K562 (cell line): ENCODE data around the gene ATP9A. TPM values are rescaled to one million over a fixed set of nuclear protein-coding genes. Genes with fewer than 3 reads are reported as not detected.

Experiments used
- ARID1B ChIP-seq: fragments of 450-650 bp; IDR thresholded peaks from 2 replicates; pipeline ENCODE4 v1.6.1; 2016; ENCODE audit warnings: antibody characterized with exemption, mild to moderate bottlenecking, inconsistent platforms
- IRF2 ChIP-seq: sonication (generic); formaldehyde crosslinking; IDR thresholded peaks from 2 replicates; pipeline ENCODE4 v1.8.1; 2022; ENCODE audit warnings: mild to moderate bottlenecking, missing genetic modification reagents
- NONO ChIP-seq, 2 experiments: fragments of 200-400 bp in 1 of 2; fragments of 450-650 bp in 1 of 2; formaldehyde crosslinking in 1 of 2; IDR thresholded peaks; 2 replicates each; pipeline ENCODE4 v1.6.1; 2017; ENCODE audit warnings: low read depth in 2 of 2, mild to moderate bottlenecking in 2 of 2, moderate library complexity in 2 of 2, low read length in 1 of 2
- RAD51 ChIP-seq: fragments of 450-650 bp; IDR thresholded peaks from 2 replicates; pipeline ENCODE4 v1.7.1; 2016; ENCODE audit warnings: low read depth, mild to moderate bottlenecking, borderline replicate concordance
- TARDBP ChIP-seq: fragments of 450-650 bp; IDR thresholded peaks from 2 replicates; pipeline ENCODE4 v1.6.1; 2016
- ZNF134 ChIP-seq: fragments of 250-450 bp; sonication (Bioruptor Pico); conservative IDR thresholded peaks from 2 replicates; pipeline ENCODE4 v1.4.0; 2020
- polyA plus RNA-seq, 8 experiments: library from polyadenylated mRNA; depleted of rRNA in 4 of 8; stranded (reverse) in 5 of 8; unstranded in 3 of 8; fragments of >200 nt; fragmentation: Nextera tagmentation in 2 of 8; fragmentation: Illumina TruSeq in 1 of 8; extraction: Ambion mirVana in 2 of 8; extraction: Trizol in 1 of 8; gene quantifications; 2 replicates each; pipeline versions ENCODE4 v1.2.1 to v1.2.3, GENCODE V29; 2011 to 2014; ENCODE audit warnings: inconsistent platforms in 1 of 8, missing spikeins in 1 of 8
- total RNA-seq, 7 experiments: library from RNA; depleted of rRNA in 6 of 7; stranded (reverse); fragments of >200 nt in 6 of 7; fragmentation: Illumina TruSeq in 2 of 7; extraction: Trizol in 2 of 7; gene quantifications; 2 replicates each; pipeline versions ENCODE4 v1.2.1 to v1.2.3, GENCODE V29; 2011 to 2021; ENCODE audit warnings: low replicate concordance in 1 of 7
- TF ChIP-seq, protein P1 (sequence below), 2 experiments: fragments of 450-650 bp in 1 of 2; sonication (generic) in 1 of 2; formaldehyde crosslinking in 1 of 2; IDR thresholded peaks; 2 replicates each; pipeline versions ENCODE4 v1.7.1 to v1.9.0; 2016 to 2022; ENCODE audit warnings: inconsistent platforms in 1 of 2, mild to moderate bottlenecking in 1 of 2, missing genetic modification reagents in 1 of 2
- TF ChIP-seq, protein P2 (sequence below): sonication (generic); formaldehyde crosslinking; IDR thresholded peaks from 2 replicates; pipeline ENCODE4 v1.8.0; 2022; ENCODE audit warnings: missing genetic modification reagents, mild to moderate bottlenecking, borderline replicate concordance

ATP9A gene
- total and polyA plus RNA-seq, 9 of the 15 experiments (the other 6 are each of a cell fraction or from before 2014, with no cell fraction given): 0.18 to 0.62 (median 0.29) TPM

DNA sequence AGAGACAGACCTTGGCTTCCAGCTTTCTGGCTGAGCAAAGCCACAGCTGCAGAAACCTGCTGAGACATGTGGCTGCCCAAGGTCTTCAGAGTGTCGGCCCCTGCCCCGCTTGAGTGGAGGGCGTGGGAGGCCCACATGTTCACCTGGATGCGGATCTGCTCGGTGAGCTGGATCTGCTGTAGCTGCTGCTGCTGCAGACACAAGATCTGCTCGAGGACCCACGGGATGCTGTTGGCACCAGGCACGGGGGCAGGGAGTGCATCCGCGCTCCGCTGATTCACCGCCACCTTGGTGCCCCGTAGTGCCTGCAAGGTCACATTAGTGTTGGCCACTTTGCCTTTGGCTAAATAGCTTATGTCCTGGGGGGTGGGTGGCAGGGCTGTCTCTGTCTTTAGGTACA lies 23.4 kb upstream of the ATP9A start (continued):
- TF ChIP-seq RAD51 (no peak), ZNF134 (CRISPR knock-in tag) (no peak), TARDBP (no peak), IRF2 (CRISPR knock-in tag) (no peak), NONO (IDR thresholded peaks at IDR 0.05; ENCODE audit: low read depth in 2 of 2, low read length in 1 of 2) (no peak), ARID1B (no peak)
- TF ChIP-seq, protein P1, sequence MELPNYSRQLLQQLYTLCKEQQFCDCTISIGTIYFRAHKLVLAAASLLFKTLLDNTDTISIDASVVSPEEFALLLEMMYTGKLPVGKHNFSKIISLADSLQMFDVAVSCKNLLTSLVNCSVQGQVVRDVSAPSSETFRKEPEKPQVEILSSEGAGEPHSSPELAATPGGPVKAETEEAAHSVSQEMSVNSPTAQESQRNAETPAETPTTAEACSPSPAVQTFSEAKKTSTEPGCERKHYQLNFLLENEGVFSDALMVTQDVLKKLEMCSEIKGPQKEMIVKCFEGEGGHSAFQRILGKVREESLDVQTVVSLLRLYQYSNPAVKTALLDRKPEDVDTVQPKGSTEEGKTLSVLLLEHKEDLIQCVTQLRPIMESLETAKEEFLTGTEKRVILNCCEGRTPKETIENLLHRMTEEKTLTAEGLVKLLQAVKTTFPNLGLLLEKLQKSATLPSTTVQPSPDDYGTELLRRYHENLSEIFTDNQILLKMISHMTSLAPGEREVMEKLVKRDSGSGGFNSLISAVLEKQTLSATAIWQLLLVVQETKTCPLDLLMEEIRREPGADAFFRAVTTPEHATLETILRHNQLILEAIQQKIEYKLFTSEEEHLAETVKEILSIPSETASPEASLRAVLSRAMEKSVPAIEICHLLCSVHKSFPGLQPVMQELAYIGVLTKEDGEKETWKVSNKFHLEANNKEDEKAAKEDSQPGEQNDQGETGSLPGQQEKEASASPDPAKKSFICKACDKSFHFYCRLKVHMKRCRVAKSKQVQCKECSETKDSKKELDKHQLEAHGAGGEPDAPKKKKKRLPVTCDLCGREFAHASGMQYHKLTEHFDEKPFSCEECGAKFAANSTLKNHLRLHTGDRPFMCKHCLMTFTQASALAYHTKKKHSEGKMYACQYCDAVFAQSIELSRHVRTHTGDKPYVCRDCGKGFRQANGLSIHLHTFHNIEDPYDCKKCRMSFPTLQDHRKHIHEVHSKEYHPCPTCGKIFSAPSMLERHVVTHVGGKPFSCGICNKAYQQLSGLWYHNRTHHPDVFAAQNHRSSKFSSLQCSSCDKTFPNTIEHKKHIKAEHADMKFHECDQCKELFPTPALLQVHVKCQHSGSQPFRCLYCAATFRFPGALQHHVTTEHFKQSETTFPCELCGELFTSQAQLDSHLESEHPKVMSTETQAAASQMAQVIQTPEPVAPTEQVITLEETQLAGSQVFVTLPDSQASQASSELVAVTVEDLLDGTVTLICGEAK (IDR thresholded peaks at IDR 0.05): no peak
- TF ChIP-seq, protein P1 (CRISPR knock-in tag; IDR thresholded peaks at IDR 0.05): no peak
- TF ChIP-seq, protein P2, sequence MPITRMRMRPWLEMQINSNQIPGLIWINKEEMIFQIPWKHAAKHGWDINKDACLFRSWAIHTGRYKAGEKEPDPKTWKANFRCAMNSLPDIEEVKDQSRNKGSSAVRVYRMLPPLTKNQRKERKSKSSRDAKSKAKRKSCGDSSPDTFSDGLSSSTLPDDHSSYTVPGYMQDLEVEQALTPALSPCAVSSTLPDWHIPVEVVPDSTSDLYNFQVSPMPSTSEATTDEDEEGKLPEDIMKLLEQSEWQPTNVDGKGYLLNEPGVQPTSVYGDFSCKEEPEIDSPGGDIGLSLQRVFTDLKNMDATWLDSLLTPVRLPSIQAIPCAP (CRISPR knock-in tag): no peak
